Gastroesophageal sphincter (tissue), 3 donors: ENCODE data around the gene GLRA1.

ENCODE experiments used
- EP300 ChIP-seq: sonication (generic); formaldehyde crosslinking; IDR thresholded peaks from one replicate; pipeline ENCODE4 v1.6.1; 2017; ENCODE audit warnings: antibody characterized with exemption, mild to moderate bottlenecking
- POLR2A ChIP-seq, 2 donors: fragments of 450-650 bp; IDR thresholded peaks; one replicate each; pipeline ENCODE4 v1.6.1; 2017; ENCODE audit warnings: antibody characterized with exemption in 2 of 2, mild to moderate bottlenecking in 2 of 2, moderate library complexity in 1 of 2
- POLR2AphosphoS5 ChIP-seq: sonication (generic); formaldehyde crosslinking; IDR thresholded peaks from one replicate; pipeline ENCODE4 v1.6.1; 2017; ENCODE audit warnings: antibody characterized with exemption
- TF ChIP-seq, protein P1 (sequence below), 4 experiments: fragments of 200-600 bp in 2 of 4; fragments of 450-650 bp in 2 of 4; sonication (generic) in 1 of 4; IDR thresholded peaks; one replicate each; pipeline ENCODE4 v1.5.1; 2017 to 2019; ENCODE audit warnings: antibody characterized with exemption in 4 of 4, mild to moderate bottlenecking in 2 of 4, moderate library complexity in 2 of 4

GRCh38 chr5:151862811-151863472 lies 61.7 kb downstream of the GLRA1 start:
- TF ChIP-seq, protein P1, sequence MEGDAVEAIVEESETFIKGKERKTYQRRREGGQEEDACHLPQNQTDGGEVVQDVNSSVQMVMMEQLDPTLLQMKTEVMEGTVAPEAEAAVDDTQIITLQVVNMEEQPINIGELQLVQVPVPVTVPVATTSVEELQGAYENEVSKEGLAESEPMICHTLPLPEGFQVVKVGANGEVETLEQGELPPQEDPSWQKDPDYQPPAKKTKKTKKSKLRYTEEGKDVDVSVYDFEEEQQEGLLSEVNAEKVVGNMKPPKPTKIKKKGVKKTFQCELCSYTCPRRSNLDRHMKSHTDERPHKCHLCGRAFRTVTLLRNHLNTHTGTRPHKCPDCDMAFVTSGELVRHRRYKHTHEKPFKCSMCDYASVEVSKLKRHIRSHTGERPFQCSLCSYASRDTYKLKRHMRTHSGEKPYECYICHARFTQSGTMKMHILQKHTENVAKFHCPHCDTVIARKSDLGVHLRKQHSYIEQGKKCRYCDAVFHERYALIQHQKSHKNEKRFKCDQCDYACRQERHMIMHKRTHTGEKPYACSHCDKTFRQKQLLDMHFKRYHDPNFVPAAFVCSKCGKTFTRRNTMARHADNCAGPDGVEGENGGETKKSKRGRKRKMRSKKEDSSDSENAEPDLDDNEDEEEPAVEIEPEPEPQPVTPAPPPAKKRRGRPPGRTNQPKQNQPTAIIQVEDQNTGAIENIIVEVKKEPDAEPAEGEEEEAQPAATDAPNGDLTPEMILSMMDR (IDR thresholded peaks at IDR 0.05) = no peak
- TF ChIP-seq EP300 (no peak), POLR2A (IDR thresholded peaks at IDR 0.05) (no peak), POLR2AphosphoS5 (no peak)
